Sigmoid colon (tissue), 4 donors: Measurements from ENCODE around the gene SCAPER.

Source experiments
- EP300 ChIP-seq, 4 donors: sonication (generic); formaldehyde crosslinking; IDR thresholded peaks; one replicate each; pipeline ENCODE4 v1.6.1; 2017; ENCODE audit warnings: antibody characterized with exemption in 4 of 4
- POLR2A ChIP-seq, 2 donors: fragments of 450-650 bp; IDR thresholded peaks; one replicate each; pipeline ENCODE4 v1.6.1; 2016; ENCODE audit warnings: antibody characterized with exemption in 2 of 2, mild to moderate bottlenecking in 2 of 2, moderate library complexity in 2 of 2
- POLR2AphosphoS5 ChIP-seq, 4 donors: sonication (generic); formaldehyde crosslinking; IDR thresholded peaks; one replicate each; pipeline ENCODE4 v1.6.1; 2017; ENCODE audit warnings: antibody characterized with exemption in 4 of 4
- TF ChIP-seq, protein P1 (sequence below), 4 experiments: fragments of 450-650 bp in 3 of 4; fragments of 200-600 bp in 1 of 4; IDR thresholded peaks; one replicate each; pipeline ENCODE4 v1.5.1; 2016 to 2019; ENCODE audit warnings: antibody characterized with exemption in 4 of 4, mild to moderate bottlenecking in 3 of 4, moderate library complexity in 2 of 4

- TF ChIP-seq POLR2AphosphoS5 (IDR thresholded peaks at IDR 0.05) (no peak), POLR2A (IDR thresholded peaks at IDR 0.05) (no peak), EP300 (IDR thresholded peaks at IDR 0.05) (no peak)
- TF ChIP-seq, protein P1, sequence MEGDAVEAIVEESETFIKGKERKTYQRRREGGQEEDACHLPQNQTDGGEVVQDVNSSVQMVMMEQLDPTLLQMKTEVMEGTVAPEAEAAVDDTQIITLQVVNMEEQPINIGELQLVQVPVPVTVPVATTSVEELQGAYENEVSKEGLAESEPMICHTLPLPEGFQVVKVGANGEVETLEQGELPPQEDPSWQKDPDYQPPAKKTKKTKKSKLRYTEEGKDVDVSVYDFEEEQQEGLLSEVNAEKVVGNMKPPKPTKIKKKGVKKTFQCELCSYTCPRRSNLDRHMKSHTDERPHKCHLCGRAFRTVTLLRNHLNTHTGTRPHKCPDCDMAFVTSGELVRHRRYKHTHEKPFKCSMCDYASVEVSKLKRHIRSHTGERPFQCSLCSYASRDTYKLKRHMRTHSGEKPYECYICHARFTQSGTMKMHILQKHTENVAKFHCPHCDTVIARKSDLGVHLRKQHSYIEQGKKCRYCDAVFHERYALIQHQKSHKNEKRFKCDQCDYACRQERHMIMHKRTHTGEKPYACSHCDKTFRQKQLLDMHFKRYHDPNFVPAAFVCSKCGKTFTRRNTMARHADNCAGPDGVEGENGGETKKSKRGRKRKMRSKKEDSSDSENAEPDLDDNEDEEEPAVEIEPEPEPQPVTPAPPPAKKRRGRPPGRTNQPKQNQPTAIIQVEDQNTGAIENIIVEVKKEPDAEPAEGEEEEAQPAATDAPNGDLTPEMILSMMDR (IDR thresholded peaks at IDR 0.05): no peak
Measured at GRCh38 chr15:76864586-76864985, 40.6 kb downstream of the SCAPER start.
